ENCODE results near the gene CCL22. TPM values are rescaled to one million over a fixed set of nuclear protein-coding genes. Genes with fewer than 3 reads are reported as not detected.

The CCL22 gene
- total and polyA plus RNA-seq, 2 donors (not counting 3 experiments of a cell fraction or from before 2014, with no cell fraction given): not detected

DNA sequence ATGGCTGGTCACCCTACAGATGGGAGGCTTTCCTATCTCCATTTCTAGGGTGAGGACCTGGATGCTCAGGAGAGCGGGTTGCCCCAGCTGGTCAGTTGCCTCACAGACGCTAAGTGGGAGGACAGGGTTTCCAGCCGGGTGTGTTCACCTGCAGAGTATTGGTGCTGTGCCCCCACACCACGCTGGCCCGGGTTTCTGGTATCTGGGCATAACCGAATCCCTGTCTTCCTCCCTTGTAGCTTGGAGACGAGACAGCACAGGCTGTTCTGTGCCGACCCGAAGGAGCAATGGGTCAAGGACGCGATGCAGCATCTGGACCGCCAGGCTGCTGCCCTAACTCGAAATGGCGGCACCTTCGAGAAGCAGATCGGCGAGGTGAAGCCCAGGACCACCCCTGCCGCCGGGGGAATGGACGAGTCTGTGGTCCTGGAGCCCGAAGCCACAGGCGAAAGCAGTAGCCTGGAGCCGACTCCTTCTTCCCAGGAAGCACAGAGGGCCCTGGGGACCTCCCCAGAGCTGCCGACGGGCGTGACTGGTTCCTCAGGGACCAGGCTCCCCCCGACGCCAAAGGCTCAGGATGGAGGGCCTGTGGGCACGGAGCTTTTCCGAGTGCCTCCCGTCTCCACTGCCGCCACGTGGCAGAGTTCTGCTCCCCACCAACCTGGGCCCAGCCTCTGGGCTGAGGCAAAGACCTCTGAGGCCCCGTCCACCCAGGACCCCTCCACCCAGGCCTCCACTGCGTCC lies 23.4 kb downstream of the CCL22 start:
- Histone ChIP-seq H3K27me3 (ENCODE audit: control insufficient read depth in 2 of 2, insufficient read depth in 2 of 2, low read length in 2 of 2) (no peaks in the 10 kb centered on the region), H3K4me2 (ENCODE audit: insufficient read depth, low read length) (no peak overlapping the region), H3K9me3 (replicated peaks; ENCODE audit: control insufficient read depth, insufficient read depth, low read length) (no peaks in the 10 kb centered on the region), H3K9ac (replicated peaks; ENCODE audit: extremely low read depth, insufficient read depth, low read length) (no peak overlapping the region), H3K4me1 (ENCODE audit: control insufficient read depth, extremely low read depth, insufficient read depth, low read length) (peaks cover 12% of the 10 kb centered on the region), H3K36me3 (ENCODE audit: control insufficient read depth in 2 of 2, extremely low read depth in 1 of 2, insufficient read depth in 2 of 2, low read length in 2 of 2) (no peaks in the 10 kb centered on the region), H3K9me1 (replicated peaks; ENCODE audit: control insufficient read depth, extremely low read depth, insufficient read depth, low read length) (no peaks in the 10 kb centered on the region), H4K20me1 (replicated peaks; ENCODE audit: control insufficient read depth, extremely low read depth, insufficient read depth, low read length) (no peaks in the 10 kb centered on the region), H3K4me3 (replicated peaks in 1 of 3; ENCODE audit: insufficient read depth in 1 of 3, low read depth in 1 of 3, low read length in 3 of 3) (no peak overlapping the region), H2AFZ (ENCODE audit: low read depth, low read length) (no peak overlapping the region), H3K79me2 (ENCODE audit: control insufficient read depth, insufficient read depth, low read length) (no peaks in the 10 kb centered on the region), H3K27ac (ENCODE audit: insufficient read depth, low read depth, low read length) (no peak overlapping the region)
- ChIA-PET CTCF (interaction anchor here (0.7 to 2.1 kb wide), 3 partner anchors 10 to 80 kb away, joined by 5 to 16 read pairs (median 11); no protein-coding TSS in a partner anchor), POLR2A (no interaction called here)
- FAIRE-seq: no peak
- dilution Hi-C loops (cut with MboI; ENCODE audit: extremely low pct_ligation_motif_present, low sequenced_read_pairs): no loop called here
- intact Hi-C loops (cut with micrococcal nuclease): loop anchor here (1.0 to 2.0 kb wide), 2 partner anchors 65 to 82 kb away; no protein-coding TSS in a partner anchor
- no peak for TF ChIP-seq POLR2A (IDR thresholded peaks at IDR 0.05; ENCODE audit: low read depth, low read length)
- no peak for TF ChIP-seq GATA2 (IDR thresholded peaks at IDR 0.05; ENCODE audit: insufficient read depth, insufficient read length, low read depth, low read length)
- TF ChIP-seq, protein P1, sequence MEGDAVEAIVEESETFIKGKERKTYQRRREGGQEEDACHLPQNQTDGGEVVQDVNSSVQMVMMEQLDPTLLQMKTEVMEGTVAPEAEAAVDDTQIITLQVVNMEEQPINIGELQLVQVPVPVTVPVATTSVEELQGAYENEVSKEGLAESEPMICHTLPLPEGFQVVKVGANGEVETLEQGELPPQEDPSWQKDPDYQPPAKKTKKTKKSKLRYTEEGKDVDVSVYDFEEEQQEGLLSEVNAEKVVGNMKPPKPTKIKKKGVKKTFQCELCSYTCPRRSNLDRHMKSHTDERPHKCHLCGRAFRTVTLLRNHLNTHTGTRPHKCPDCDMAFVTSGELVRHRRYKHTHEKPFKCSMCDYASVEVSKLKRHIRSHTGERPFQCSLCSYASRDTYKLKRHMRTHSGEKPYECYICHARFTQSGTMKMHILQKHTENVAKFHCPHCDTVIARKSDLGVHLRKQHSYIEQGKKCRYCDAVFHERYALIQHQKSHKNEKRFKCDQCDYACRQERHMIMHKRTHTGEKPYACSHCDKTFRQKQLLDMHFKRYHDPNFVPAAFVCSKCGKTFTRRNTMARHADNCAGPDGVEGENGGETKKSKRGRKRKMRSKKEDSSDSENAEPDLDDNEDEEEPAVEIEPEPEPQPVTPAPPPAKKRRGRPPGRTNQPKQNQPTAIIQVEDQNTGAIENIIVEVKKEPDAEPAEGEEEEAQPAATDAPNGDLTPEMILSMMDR (IDR thresholded peaks at IDR 0.05; ENCODE audit: extremely low read depth in 1 of 2, insufficient read depth in 1 of 2, low read depth in 1 of 2, low read length in 2 of 2): no peak
- no peak for TF ChIP-seq MYC (IDR thresholded peaks at IDR 0.05; ENCODE audit: low read depth, low read length)
- TF ChIP-seq EZH2 (IDR thresholded peaks at IDR 0.05; ENCODE audit: borderline replicate concordance, low read depth, low read length, severe bottlenecking): no peak
- TF ChIP-seq FOS (IDR thresholded peaks at IDR 0.05; ENCODE audit: borderline replicate concordance, insufficient read depth, low read length): no peak
- no peak for DNase-seq (ENCODE audit: low read depth, low spot score)
- BruUV-seq (replicated peaks): no TSS peak
